DND-41 (cell line): Measurements from ENCODE around the gene WNT6.

Experiments
- ATAC-seq: fragments of 200-7000 bp; cut with Tn5 transposase; 3 replicates; pipeline ENCODE4 v1.9.1; 2021; ENCODE audit warnings: low read depth; ENCODE audit not compliant: insufficient read depth
- DNase-seq: peaks from one replicate; pipeline ENCODE4 v3.0.0-alpha.2; 2020
- H2AFZ ChIP-seq: 2 replicates; pipeline ENCODE4 v1.6.0; 2012; ENCODE audit warnings: low read depth, low read length
- H3K27ac ChIP-seq: 2 replicates; pipeline ENCODE4 v1.5.1; 2012; ENCODE audit warnings: low read length, inconsistent platforms
- H3K27me3 ChIP-seq: fragments of 200-600 bp; sonication (generic); 2 replicates; pipeline ENCODE4 v1.6.0; 2012; ENCODE audit warnings: low read length, mild to moderate bottlenecking, inconsistent platforms; ENCODE audit not compliant: insufficient read depth, poor library complexity
- H3K36me3 ChIP-seq: 2 replicates; pipeline ENCODE4 v1.5.1; 2012; ENCODE audit warnings: low read length, inconsistent platforms; ENCODE audit not compliant: insufficient read depth
- H3K4me1 ChIP-seq: 2 replicates; pipeline ENCODE4 v1.5.1; 2012; ENCODE audit warnings: mild to moderate bottlenecking, low read length; ENCODE audit not compliant: insufficient read depth
- H3K4me2 ChIP-seq: 2 replicates; pipeline ENCODE4 v1.6.0; 2012; ENCODE audit warnings: mild to moderate bottlenecking, moderate library complexity, low read length, inconsistent platforms; ENCODE audit not compliant: insufficient read depth
- H3K4me3 ChIP-seq, 2 experiments: fragments of 200-600 bp in 1 of 2; shearing (Covaris generic) in 1 of 2; 2 replicates each; pipeline ENCODE4 v1.5.1; 2012 to 2016; ENCODE audit warnings: inconsistent platforms in 2 of 2, low read length in 2 of 2, mild to moderate bottlenecking in 2 of 2, low read depth in 1 of 2, moderate library complexity in 1 of 2
- H3K79me2 ChIP-seq: 2 replicates; pipeline ENCODE4 v1.6.0; 2012; ENCODE audit warnings: low read length, inconsistent platforms; ENCODE audit not compliant: insufficient read depth
- H3K9ac ChIP-seq: 2 replicates; pipeline ENCODE4 v1.6.0; 2012; ENCODE audit warnings: low read depth, mild to moderate bottlenecking, inconsistent platforms, low read length, moderate library complexity
- H3K9me3 ChIP-seq: 2 replicates; pipeline ENCODE4 v1.5.1; 2012; ENCODE audit warnings: low read length, moderate library complexity, mild to moderate bottlenecking, inconsistent platforms; ENCODE audit not compliant: insufficient read depth, severe bottlenecking
- H4K20me1 ChIP-seq: 2 replicates; pipeline ENCODE4 v1.6.0; 2012; ENCODE audit warnings: low read length; ENCODE audit not compliant: insufficient read depth
- CTCF ChIP-seq: IDR thresholded peaks from 2 replicates; pipeline ENCODE4 v1.5.1; 2012; ENCODE audit warnings: borderline replicate concordance, low read length, moderate library complexity, mild to moderate bottlenecking; ENCODE audit not compliant: poor library complexity, severe bottlenecking; ENCODE audit errors: extremely low read depth
- EZH2 ChIP-seq: IDR thresholded peaks from 3 replicates; pipeline ENCODE4 v1.6.1; 2012; ENCODE audit warnings: borderline replicate concordance, low read depth, mild to moderate bottlenecking, moderate library complexity, low read length, inconsistent platforms; ENCODE audit not compliant: severe bottlenecking

WNT6 gene

GRCh38 chr2:218885981-218886947 lies 26.7 kb downstream of the WNT6 start:
- Histone ChIP-seq H3K27me3 (peaks cover 11% of the 10 kb centered on the region), H3K4me3 (no peak overlapping the region), H2AFZ (no peak overlapping the region), H3K27ac (no peak overlapping the region), H3K9me3 (no peaks in the 10 kb centered on the region), H3K4me1 (no peaks in the 10 kb centered on the region), H4K20me1 (peaks cover 8% of the 10 kb centered on the region; the same call in 1 of the 2 replicates), H3K9ac (no peak overlapping the region), H3K36me3 (no peaks in the 10 kb centered on the region), H3K4me2 (no peak overlapping the region), H3K79me2 (no peaks in the 10 kb centered on the region)
- DNase-seq (no peak), ATAC-seq (peak; percentile 28)
- no peak for TF ChIP-seq EZH2
- no peak for TF ChIP-seq CTCF

- H3K9ac ChIP-seq, result no peak overlapping the region
- no peak for ATAC-seq
Observed at GRCh38 chr2:218887079-218887478, 27.5 kb downstream of the WNT6 start.

GRCh38 chr2:218888341-218888740 lies 28.7 kb downstream of the WNT6 start:
- no peak overlapping the region for H3K4me2 ChIP-seq
- no peaks in the 10 kb centered on the region for H3K36me3 ChIP-seq
- peaks cover 8% of the 10 kb centered on the region for H3K27me3 ChIP-seq
- ATAC-seq (no peak), DNase-seq (no peak)
- H4K20me1 ChIP-seq, result peaks cover 5% of the 10 kb centered on the region
- H3K4me3 ChIP-seq, result no peak overlapping the region
- H3K79me2 ChIP-seq, result no peaks in the 10 kb centered on the region
- H3K9me3 ChIP-seq, result no peaks in the 10 kb centered on the region
- no peak overlapping the region for H3K27ac ChIP-seq
- H3K4me1 ChIP-seq, result peaks cover 15% of the 10 kb centered on the region
- TF ChIP-seq EZH2 (no peak), CTCF (no peak)
- no peak overlapping the region for H2AFZ ChIP-seq
- no peak overlapping the region for H3K9ac ChIP-seq

More at GRCh38 chr2:218887079-218887478, 27.5 kb downstream of the WNT6 start:
- no peak for DNase-seq
- H3K4me1 ChIP-seq, result peaks cover 2% of the 10 kb centered on the region
- H3K9me3 ChIP-seq, result no peaks in the 10 kb centered on the region
- H2AFZ ChIP-seq, result no peak overlapping the region
- no peak overlapping the region for H3K4me2 ChIP-seq
- TF ChIP-seq EZH2, result no peak
- TF ChIP-seq CTCF, result no peak
- no peaks in the 10 kb centered on the region for H3K36me3 ChIP-seq
- no peak overlapping the region for H3K4me3 ChIP-seq
- H4K20me1 ChIP-seq, result 0 out of 2 replicates have a peak, but pooled peaks cover 3% of the 10 kb centered on the region
- no peaks in the 10 kb centered on the region for H3K79me2 ChIP-seq
- no peak overlapping the region for H3K27ac ChIP-seq
- peaks cover 8% of the 10 kb centered on the region for H3K27me3 ChIP-seq
